Measurements from ENCODE around the gene TTC5.

GRCh38 chr14:20343092-20343861 is 37.5 kb upstream of the TTC5 start, which contains the start of gene PARP2:
- TF ChIP-seq POLR2AphosphoS5 (IDR thresholded peaks at IDR 0.05) (peak; percentile 97 to 99), CTCF (IDR thresholded peaks at IDR 0.05) (no peak), POLR2A (IDR thresholded peaks at IDR 0.05; ENCODE audit: low read depth) (peak; percentile 98), EP300 (IDR thresholded peaks at IDR 0.05) (no peak)
